Measurements from ENCODE around the gene TEC. TPM values are rescaled to one million over a fixed set of nuclear protein-coding genes. Genes with fewer than 3 reads are reported as not detected.

TEC gene
- polyA plus RNA-seq, 1 of the 3 experiments (the other 2 are of a cell fraction), result 0.85 TPM

DNA sequence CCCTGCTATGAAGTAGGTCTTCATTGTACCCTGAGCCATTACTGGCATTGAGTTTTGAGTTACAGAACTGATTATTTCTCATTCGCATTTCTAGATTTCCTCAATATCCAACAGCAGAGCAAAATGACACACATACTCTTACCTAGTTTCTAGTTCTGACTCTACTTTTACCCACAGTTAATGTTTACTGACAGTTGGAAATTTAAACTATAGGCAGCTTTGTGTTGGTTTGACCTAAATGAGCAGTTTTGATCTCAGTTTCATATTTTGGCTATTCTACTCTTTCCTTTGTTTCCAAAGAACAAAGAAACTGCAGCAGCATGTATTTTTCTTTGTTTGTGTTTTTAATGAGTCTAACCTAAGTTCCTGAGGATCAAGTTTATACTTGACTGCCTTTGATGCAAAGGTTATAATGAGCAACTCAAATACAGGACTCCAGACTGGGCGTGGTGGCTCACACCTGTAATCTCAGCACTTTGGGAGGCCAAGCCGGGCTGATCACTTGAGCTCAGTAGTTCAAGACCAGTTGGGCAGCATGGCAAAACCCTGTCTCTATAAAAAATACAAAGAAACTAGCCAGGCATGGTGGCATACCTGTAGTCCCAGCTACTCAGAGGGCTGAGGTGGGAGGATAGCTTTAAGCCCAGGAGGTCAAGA is 166.0 kb downstream of the TEC start:
- Histone ChIP-seq H3F3A (replicated peaks; ENCODE audit: insufficient read depth) (peaks cover 4% of the 10 kb centered on the region), H3K36me3 (replicated peaks in 1 of 2; ENCODE audit: control insufficient read depth in 1 of 2, insufficient read depth in 2 of 2, low read length in 1 of 2) (no peaks in the 10 kb centered on the region), H3K4me2 (no peak overlapping the region), H3K27ac (ENCODE audit: low read depth in 2 of 2, low read length in 1 of 2) (no peak overlapping the region), H3K9me3 (no peaks in the 10 kb centered on the region), H3K9me2 (no peaks in the 10 kb centered on the region), H4K20me1 (ENCODE audit: insufficient read depth) (no peaks in the 10 kb centered on the region), H3K27me3 (ENCODE audit: insufficient read depth) (no peaks in the 10 kb centered on the region), H3K79me2 (ENCODE audit: insufficient read depth) (no peaks in the 10 kb centered on the region), H3K4me1 (ENCODE audit: control insufficient read depth in 1 of 2, insufficient read depth in 2 of 2, low read depth in 1 of 2, low read length in 1 of 2) (peaks cover 0 to under 1% of the 10 kb centered on the region in 2 experiments; a peak in 2 of 4 replicates), H2AFZ (ENCODE audit: low read depth) (no peak overlapping the region), H3K4me3 (ENCODE audit: low read depth in 2 of 2, low read length in 1 of 2) (no peak overlapping the region), H3K9ac (no peak overlapping the region)
- TF ChIP-seq NFIC (IDR thresholded peaks at IDR 0.05; ENCODE audit: borderline replicate concordance), result no peak
- no peak for TF ChIP-seq TCF12 (IDR thresholded peaks at IDR 0.05)
- TF ChIP-seq, protein P1, sequence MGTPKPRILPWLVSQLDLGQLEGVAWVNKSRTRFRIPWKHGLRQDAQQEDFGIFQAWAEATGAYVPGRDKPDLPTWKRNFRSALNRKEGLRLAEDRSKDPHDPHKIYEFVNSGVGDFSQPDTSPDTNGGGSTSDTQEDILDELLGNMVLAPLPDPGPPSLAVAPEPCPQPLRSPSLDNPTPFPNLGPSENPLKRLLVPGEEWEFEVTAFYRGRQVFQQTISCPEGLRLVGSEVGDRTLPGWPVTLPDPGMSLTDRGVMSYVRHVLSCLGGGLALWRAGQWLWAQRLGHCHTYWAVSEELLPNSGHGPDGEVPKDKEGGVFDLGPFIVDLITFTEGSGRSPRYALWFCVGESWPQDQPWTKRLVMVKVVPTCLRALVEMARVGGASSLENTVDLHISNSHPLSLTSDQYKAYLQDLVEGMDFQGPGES (IDR thresholded peaks at IDR 0.05; ENCODE audit: low read depth, low read length), result no peak
- no peak for TF ChIP-seq NRF1 (IDR thresholded peaks at IDR 0.05; ENCODE audit: low read depth, low read length)
- no peak for TF ChIP-seq JUND (IDR thresholded peaks at IDR 0.05)
- TF ChIP-seq, protein P2, sequence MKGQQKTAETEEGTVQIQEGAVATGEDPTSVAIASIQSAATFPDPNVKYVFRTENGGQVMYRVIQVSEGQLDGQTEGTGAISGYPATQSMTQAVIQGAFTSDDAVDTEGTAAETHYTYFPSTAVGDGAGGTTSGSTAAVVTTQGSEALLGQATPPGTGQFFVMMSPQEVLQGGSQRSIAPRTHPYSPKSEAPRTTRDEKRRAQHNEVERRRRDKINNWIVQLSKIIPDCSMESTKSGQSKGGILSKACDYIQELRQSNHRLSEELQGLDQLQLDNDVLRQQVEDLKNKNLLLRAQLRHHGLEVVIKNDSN (IDR thresholded peaks at IDR 0.05; ENCODE audit: borderline replicate concordance, low read depth), result no peak
- TF ChIP-seq, protein P3, sequence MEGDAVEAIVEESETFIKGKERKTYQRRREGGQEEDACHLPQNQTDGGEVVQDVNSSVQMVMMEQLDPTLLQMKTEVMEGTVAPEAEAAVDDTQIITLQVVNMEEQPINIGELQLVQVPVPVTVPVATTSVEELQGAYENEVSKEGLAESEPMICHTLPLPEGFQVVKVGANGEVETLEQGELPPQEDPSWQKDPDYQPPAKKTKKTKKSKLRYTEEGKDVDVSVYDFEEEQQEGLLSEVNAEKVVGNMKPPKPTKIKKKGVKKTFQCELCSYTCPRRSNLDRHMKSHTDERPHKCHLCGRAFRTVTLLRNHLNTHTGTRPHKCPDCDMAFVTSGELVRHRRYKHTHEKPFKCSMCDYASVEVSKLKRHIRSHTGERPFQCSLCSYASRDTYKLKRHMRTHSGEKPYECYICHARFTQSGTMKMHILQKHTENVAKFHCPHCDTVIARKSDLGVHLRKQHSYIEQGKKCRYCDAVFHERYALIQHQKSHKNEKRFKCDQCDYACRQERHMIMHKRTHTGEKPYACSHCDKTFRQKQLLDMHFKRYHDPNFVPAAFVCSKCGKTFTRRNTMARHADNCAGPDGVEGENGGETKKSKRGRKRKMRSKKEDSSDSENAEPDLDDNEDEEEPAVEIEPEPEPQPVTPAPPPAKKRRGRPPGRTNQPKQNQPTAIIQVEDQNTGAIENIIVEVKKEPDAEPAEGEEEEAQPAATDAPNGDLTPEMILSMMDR (IDR thresholded peaks at IDR 0.05), result no peak
- CTCF ChIA-PET, result interaction anchor here (1.0 kb wide), 2 partner anchors 17 to 435 kb away, joined by 3 read pairs; no protein-coding TSS in a partner anchor
- POLR2A ChIA-PET, result no interaction called here
- WGBS (ENCODE audit: low lambda C conversion rate), result 84% methylated on average over 3 of the region's 3 CpGs
- DNase-seq, result no peak

DNA sequence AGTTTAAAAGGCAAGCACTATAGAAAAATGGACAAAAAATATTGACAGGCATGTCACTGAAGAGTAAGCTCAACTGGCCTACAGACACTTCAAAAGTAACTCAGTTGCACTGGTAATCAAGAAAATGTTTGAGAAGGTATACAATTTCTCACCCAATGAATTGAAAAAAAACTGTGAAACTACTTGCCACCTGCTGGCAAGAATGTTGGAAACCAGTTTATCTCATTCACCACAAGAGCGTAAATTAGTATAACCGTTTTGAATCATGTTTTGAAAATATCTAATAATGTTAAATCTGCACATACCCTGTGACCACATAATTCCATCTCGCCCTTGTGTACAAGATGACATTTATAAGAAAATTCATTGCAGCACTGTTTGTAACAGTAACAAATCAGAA is 167.3 kb downstream of the TEC start:
- Histone ChIP-seq H3K27ac (ENCODE audit: low read depth in 2 of 2, low read length in 1 of 2) (no peak overlapping the region), H3K4me2 (no peak overlapping the region), H3K9me3 (no peaks in the 10 kb centered on the region), H3F3A (replicated peaks; ENCODE audit: insufficient read depth) (peaks cover 4% of the 10 kb centered on the region), H3K9me2 (no peaks in the 10 kb centered on the region), H3K27me3 (ENCODE audit: insufficient read depth) (no peaks in the 10 kb centered on the region), H4K20me1 (ENCODE audit: insufficient read depth) (no peaks in the 10 kb centered on the region), H3K36me3 (replicated peaks in 1 of 2; ENCODE audit: control insufficient read depth in 1 of 2, insufficient read depth in 2 of 2, low read length in 1 of 2) (no peaks in the 10 kb centered on the region), H3K79me2 (ENCODE audit: insufficient read depth) (no peaks in the 10 kb centered on the region), H3K4me3 (ENCODE audit: low read depth in 2 of 2, low read length in 1 of 2) (no peak overlapping the region), H3K4me1 (ENCODE audit: control insufficient read depth in 1 of 2, insufficient read depth in 2 of 2, low read depth in 1 of 2, low read length in 1 of 2) (no peaks in the 10 kb centered on the region; a peak in 1 of 4 replicates), H2AFZ (ENCODE audit: low read depth) (no peak overlapping the region), H3K9ac (no peak overlapping the region)
- no peak for DNase-seq
- POLR2A ChIA-PET, result no interaction called here
- CTCF ChIA-PET, result interaction anchor here (1.0 kb wide), 1 partner anchor 15 kb away, joined by 3 read pairs; no protein-coding TSS in a partner anchor
- WGBS (ENCODE audit: low lambda C conversion rate), result 89% methylated on average over 3 of the region's 3 CpGs
- TF ChIP-seq, protein P3 (IDR thresholded peaks at IDR 0.05), result peak; percentile 34
- no peak for TF ChIP-seq EZH2phosphoT487 (IDR thresholded peaks at IDR 0.05; ENCODE audit: borderline replicate concordance, low read depth)

Data from SK-N-SH (cell line).